Mucosa of rectum (tissue), 2 donors: ENCODE measurements around the gene LGALS16.
"Not testable (repeated sequence)": the region's sequence is repeated elsewhere in the genome, so short reads cannot be mapped to it uniquely, and the experiment has no call there.

Source experiments
- H3K27ac ChIP-seq, 2 donors: one replicate each; pipeline ENCODE4 v1.7.0; 2013; ENCODE audit warnings: inconsistent platforms in 2 of 2, low read depth in 2 of 2, low read length in 2 of 2
- H3K27me3 ChIP-seq, 2 donors: one replicate each; pipeline ENCODE4 v1.7.0; 2013; ENCODE audit warnings: low read length in 2 of 2; ENCODE audit not compliant: control insufficient read depth in 2 of 2, insufficient read depth in 2 of 2
- H3K36me3 ChIP-seq, 2 donors: one replicate each; pipeline ENCODE4 v1.7.0; 2013; ENCODE audit warnings: low read length in 2 of 2; ENCODE audit not compliant: control insufficient read depth in 2 of 2, insufficient read depth in 2 of 2
- H3K4me1 ChIP-seq, 2 donors: one replicate each; pipeline ENCODE4 v1.7.0; 2013; ENCODE audit warnings: low read length in 2 of 2, mild to moderate bottlenecking in 1 of 2; ENCODE audit not compliant: control insufficient read depth in 2 of 2, insufficient read depth in 2 of 2
- H3K4me3 ChIP-seq, 2 donors: one replicate each; pipeline ENCODE4 v1.7.0; 2013; ENCODE audit warnings: low read length in 2 of 2
- H3K9ac ChIP-seq, 2 donors: one replicate each; pipeline ENCODE4 v1.7.0; 2013; ENCODE audit warnings: low read length in 2 of 2, low read depth in 1 of 2, mild to moderate bottlenecking in 1 of 2
- H3K9me3 ChIP-seq, 2 donors: one replicate each; pipeline ENCODE4 v1.7.0; 2013; ENCODE audit warnings: low read length in 2 of 2; ENCODE audit not compliant: control insufficient read depth in 2 of 2
- donor health status: healthy.
- donor health status: Normal muscosa, but diverticular disease.

Gene LGALS16

GRCh38 chr19:39673862-39674261 lies 18.1 kb downstream of the LGALS16 start:
- not testable (repeated sequence) for H3K4me3 ChIP-seq, H3K27ac ChIP-seq, H3K36me3 ChIP-seq, H3K4me1 ChIP-seq, H3K27me3 ChIP-seq, H3K9me3 ChIP-seq, H3K9ac ChIP-seq

- Histone ChIP-seq H3K4me3 (no peak overlapping the region), H3K36me3 (no peaks in the 10 kb centered on the region), H3K4me1 (peaks cover 2 to 4% of the 10 kb centered on the region in 2 donors), H3K27me3 (peaks cover 0 to 3% of the 10 kb centered on the region in 2 donors), H3K9ac (no peak overlapping the region), H3K27ac (no peak overlapping the region), H3K9me3 (no peaks in the 10 kb centered on the region)
These were observed 20.3 kb downstream of the LGALS16 start for GRCh38 chr19:39676004-39676403.

DNA sequence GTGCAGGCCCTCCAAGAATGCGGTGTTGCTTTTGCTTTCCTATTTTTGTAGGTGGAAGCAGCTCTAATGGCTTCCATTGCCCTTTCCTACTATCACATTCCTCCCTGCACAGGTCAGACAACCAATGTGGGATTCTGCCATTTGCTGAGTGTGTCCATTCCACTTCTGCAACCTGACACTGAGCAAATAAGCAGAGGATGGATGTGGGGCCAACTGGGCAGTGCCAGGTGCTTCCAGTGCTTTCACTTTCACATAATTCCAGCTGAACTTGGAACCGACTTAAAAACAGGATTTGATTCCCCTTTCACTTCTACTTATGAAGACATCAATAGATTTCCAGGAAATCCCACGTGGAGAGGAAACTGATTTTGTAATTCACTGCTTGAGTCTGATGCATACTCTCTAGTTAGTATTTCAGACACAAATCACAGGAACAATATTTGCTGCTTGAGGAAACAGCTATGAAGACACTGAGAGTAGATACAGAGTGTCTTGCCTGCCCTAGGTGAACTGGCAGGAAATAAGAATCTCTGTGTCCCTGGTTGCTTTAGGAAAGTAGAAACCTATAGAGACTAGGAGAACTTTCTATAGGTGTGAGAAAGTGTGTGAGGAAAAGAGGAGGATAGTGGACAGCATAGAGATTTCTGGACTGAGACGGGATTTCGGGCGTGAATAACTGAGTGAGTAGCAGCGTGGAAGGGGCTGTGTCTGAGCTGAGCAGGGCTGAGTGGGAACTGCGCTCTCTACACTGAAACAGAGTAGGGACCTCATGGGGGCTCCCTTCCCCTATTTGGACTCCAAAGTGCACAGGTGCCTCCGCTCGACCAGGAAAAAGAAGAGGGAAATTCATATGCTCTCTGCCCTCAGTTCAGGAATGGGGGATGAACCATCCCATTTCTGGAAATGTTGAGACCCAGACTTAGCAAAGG lies 22.5 kb downstream of the LGALS16 start:
- Histone ChIP-seq H3K27me3 (no peaks in the 10 kb centered on the region), H3K4me3 (no peak overlapping the region), H3K9ac (no peak overlapping the region), H3K9me3 (no peaks in the 10 kb centered on the region), H3K27ac (no peak overlapping the region), H3K4me1 (peaks cover 2 to 4% of the 10 kb centered on the region in 2 donors), H3K36me3 (no peaks in the 10 kb centered on the region)

DNA sequence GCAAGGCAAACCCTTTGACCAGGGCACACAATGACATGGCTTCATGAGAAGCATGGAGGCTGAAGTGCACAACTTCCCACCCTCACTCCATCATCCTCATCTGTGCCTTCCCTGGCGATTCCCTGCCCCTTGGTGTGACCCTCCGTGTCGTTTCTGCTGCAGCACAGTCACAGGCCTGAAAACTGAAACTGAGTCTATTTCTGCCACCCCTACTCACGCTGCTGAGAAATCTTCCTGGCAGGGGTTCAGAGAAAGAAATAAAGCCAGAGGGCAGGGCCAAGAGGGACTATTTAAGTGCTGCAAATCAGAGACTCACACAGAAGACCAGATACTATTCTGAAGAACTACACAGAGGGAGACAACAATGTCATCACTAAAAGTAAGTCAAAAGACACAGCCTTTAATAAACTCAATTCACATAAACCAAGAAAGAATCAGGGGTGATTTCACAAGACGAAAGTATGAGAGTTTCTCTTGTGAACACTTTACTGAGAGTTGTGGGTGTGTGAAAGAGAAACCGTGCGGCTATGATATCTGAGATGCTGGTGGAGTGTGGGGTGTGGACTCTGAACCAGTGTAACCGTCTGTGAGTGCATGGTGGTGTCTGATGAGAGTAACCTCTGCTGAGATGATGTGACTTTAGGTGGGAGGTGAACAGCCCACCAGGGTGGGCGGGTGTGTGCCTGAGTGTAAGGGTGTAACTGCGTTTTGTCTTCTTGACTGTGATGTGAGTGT lies 23.5 kb downstream of the LGALS16 start:
- H3K27ac ChIP-seq: no peak overlapping the region
- H3K9ac ChIP-seq: no peak overlapping the region
- peak overlapping the region in 1 of 2 donors; percentile 44 for H3K4me3 ChIP-seq
- H3K27me3 ChIP-seq: no peaks in the 10 kb centered on the region
- peaks cover 2 to 4% of the 10 kb centered on the region in 2 donors for H3K4me1 ChIP-seq
- H3K36me3 ChIP-seq: no peaks in the 10 kb centered on the region
- H3K9me3 ChIP-seq: no peaks in the 10 kb centered on the region

DNA sequence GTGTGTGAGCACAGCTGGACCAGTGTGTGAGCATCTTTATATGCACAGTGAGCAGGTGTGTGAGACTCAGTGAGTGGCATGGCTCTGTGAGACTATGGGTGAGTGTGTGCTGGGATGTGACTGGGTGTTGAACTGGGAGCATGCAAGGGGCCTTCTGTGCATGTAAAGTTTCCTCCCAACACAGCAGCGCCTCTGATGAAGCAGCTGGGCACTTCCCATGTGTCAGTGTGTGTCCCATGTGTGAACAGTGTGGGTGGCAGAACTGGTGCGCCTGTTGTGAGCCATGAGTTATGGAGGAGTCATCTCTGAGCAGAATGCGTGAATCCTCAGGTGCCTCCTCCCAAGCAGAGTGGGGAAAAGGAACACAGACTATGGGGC lies 24.1 kb downstream of the LGALS16 start:
- Histone ChIP-seq H3K4me1 (peaks cover 2 to 4% of the 10 kb centered on the region in 2 donors), H3K9me3 (no peaks in the 10 kb centered on the region), H3K36me3 (no peaks in the 10 kb centered on the region), H3K9ac (no peak overlapping the region), H3K27me3 (no peaks in the 10 kb centered on the region), H3K27ac (no peak overlapping the region), H3K4me3 (peak overlapping the region in 1 of 2 donors; percentile 5)

DNA sequence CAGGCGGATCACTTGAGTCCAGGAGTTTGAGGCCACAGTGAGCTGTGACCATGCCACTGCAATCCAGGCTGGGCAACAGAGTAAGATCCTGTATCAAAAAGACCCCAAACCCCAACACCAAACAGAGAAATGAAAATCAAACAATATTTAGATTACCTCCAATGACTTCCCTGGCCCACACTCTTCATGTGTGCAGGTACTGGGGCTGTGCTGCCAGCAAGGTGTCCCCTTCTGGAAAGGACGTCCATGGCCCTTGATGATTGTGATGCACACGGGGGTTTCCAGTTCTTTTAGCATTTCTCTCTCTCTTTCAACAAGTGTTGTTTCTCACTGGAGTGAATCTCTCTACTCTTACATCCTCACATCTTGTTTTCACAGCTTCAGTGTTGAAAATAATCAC lies 24.9 kb downstream of the LGALS16 start:
- H3K4me3 ChIP-seq: no peak overlapping the region
- H3K4me1 ChIP-seq: peaks cover 2 to 4% of the 10 kb centered on the region in 2 donors
- no peak overlapping the region for H3K9ac ChIP-seq
- no peaks in the 10 kb centered on the region for H3K36me3 ChIP-seq
- no peak overlapping the region for H3K27ac ChIP-seq
- H3K27me3 ChIP-seq: no peaks in the 10 kb centered on the region
- no peaks in the 10 kb centered on the region for H3K9me3 ChIP-seq

DNA sequence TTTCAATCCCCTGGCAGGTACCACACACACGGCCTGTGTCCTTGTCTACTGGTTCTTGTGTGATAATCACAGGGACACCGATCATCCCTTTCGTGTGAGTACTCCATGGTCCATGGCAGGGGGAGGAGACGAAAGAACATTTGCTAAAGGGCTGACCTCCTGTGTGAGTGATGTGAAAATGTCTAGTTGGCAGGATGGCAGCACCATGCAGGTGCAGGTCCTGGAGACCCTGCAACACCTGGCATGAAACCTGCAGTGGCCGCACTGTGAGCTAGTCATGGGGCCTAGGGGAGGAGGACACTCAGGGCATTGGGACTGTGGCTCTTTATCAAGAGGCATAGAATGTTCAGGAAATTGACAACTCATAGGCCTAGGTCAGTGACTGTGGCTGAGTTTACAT lies 25.7 kb downstream of the LGALS16 start:
- Histone ChIP-seq H3K36me3 (no peaks in the 10 kb centered on the region), H3K27me3 (no peaks in the 10 kb centered on the region), H3K4me1 (peaks cover 2 to 4% of the 10 kb centered on the region in 2 donors), H3K27ac (no peak overlapping the region), H3K9me3 (no peaks in the 10 kb centered on the region), H3K4me3 (no peak overlapping the region), H3K9ac (no peak overlapping the region)

DNA sequence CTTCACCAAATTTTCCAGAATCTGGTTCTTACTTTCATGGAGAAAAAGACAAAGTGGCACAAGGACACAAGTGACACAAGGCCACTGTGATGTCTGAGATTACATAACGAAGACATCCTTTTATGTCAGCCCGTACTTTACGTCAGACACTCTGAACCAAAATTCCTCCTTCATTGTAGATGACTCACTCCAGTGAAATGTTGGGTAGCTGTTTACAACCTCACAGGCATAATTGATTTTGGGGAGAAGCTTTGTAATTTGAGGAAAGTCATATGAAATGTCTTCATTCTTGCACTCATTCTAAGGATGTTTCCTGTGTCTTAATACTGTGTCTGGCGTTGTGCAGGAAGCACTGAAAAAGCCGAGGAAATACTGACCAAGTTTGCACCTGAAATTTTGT lies 28.6 kb downstream of the LGALS16 start:
- Histone ChIP-seq H3K4me3 (no peak overlapping the region), H3K9ac (no peak overlapping the region), H3K27ac (no peak overlapping the region), H3K27me3 (no peaks in the 10 kb centered on the region), H3K4me1 (peaks cover 0 to 2% of the 10 kb centered on the region in 2 donors), H3K9me3 (no peaks in the 10 kb centered on the region), H3K36me3 (no peaks in the 10 kb centered on the region)

GRCh38 chr19:39686739-39687138 lies 31.0 kb downstream of the LGALS16 start:
- H3K27me3 ChIP-seq: no peaks in the 10 kb centered on the region
- no peak overlapping the region for H3K9ac ChIP-seq
- no peak overlapping the region for H3K27ac ChIP-seq
- no peaks in the 10 kb centered on the region for H3K4me1 ChIP-seq
- no peaks in the 10 kb centered on the region for H3K9me3 ChIP-seq
- H3K4me3 ChIP-seq: no peak overlapping the region
- no peaks in the 10 kb centered on the region for H3K36me3 ChIP-seq

DNA sequence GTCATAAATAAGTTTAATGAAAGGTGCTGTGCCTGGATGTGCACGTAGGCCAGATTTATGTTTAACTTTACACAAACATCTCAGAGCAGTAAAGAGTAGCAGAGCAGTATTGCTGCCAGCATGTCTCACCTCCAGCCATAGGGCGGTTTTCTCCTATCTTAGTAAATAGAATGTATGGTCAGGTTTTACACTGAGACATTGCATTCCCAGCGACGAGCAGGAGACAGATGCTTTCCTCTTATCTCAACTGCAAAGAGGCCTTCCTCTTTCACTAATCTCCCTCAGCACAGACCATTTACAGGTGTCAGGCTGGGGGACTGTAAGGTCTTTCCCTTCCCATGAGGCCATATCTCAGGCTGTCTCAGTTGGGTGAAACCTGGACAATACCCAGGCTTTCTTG lies 32.9 kb downstream of the LGALS16 start:
- H3K27me3 ChIP-seq: not testable (repeated sequence)

More for the DNA sequence above, 32.9 kb downstream of the LGALS16 start:
- H3K9ac ChIP-seq, H3K27ac ChIP-seq, H3K4me1 ChIP-seq, H3K4me3 ChIP-seq, H3K9me3 ChIP-seq, H3K36me3 ChIP-seq: not testable (repeated sequence)
